Nephron (organoid): ENCODE measurements around the gene PDGFRA.
"Not testable (repeated sequence)": the region's sequence is repeated elsewhere in the genome, so short reads cannot be mapped to it uniquely, and the experiment has no call there.

Source experiments
- H3K27ac Mint-ChIP-seq, 3 experiments: 2 replicates each; pipeline ENCODE4 v1.8.0; 2020; ENCODE audit warnings: mixed read lengths in 3 of 3, mild to moderate bottlenecking in 2 of 3, moderate library complexity in 1 of 3
- H3K27me3 Mint-ChIP-seq: 2 replicates; pipeline ENCODE4 v1.8.0; 2021; ENCODE audit warnings: low read depth, mild to moderate bottlenecking, moderate library complexity, mixed read lengths
- H3K36me3 Mint-ChIP-seq: 2 replicates; pipeline ENCODE4 v1.8.0; 2020; ENCODE audit warnings: low read depth, mixed read lengths
- H3K4me1 Mint-ChIP-seq: 2 replicates; pipeline ENCODE4 v1.8.0; 2020; ENCODE audit warnings: mixed read lengths
- H3K4me3 Mint-ChIP-seq, 3 experiments: 2 replicates each; pipeline ENCODE4 v1.8.0; 2020; ENCODE audit warnings: mild to moderate bottlenecking in 3 of 3, mixed read lengths in 3 of 3, moderate library complexity in 2 of 3
- H3K9me3 Mint-ChIP-seq: 2 replicates; pipeline ENCODE4 v1.8.0; 2020; ENCODE audit warnings: mixed read lengths
- TF ChIP-seq, protein P1 (sequence below), 3 experiments: fragments of 200-600 bp; sonication (generic); IDR thresholded peaks; one replicate each; pipeline ENCODE4 v1.5.0; 2021; ENCODE audit warnings: antibody characterized with exemption in 3 of 3; ENCODE audit not compliant: unreplicated experiment in 3 of 3

The PDGFRA gene

GRCh38 chr4:54332542-54332941 lies 103.4 kb downstream of the PDGFRA start:
- H3K4me1 Mint-ChIP-seq = no peaks in the 10 kb centered on the region
- H3K4me3 Mint-ChIP-seq = no peak overlapping the region
- no peaks in the 10 kb centered on the region for H3K36me3 Mint-ChIP-seq
- TF ChIP-seq, protein P1, sequence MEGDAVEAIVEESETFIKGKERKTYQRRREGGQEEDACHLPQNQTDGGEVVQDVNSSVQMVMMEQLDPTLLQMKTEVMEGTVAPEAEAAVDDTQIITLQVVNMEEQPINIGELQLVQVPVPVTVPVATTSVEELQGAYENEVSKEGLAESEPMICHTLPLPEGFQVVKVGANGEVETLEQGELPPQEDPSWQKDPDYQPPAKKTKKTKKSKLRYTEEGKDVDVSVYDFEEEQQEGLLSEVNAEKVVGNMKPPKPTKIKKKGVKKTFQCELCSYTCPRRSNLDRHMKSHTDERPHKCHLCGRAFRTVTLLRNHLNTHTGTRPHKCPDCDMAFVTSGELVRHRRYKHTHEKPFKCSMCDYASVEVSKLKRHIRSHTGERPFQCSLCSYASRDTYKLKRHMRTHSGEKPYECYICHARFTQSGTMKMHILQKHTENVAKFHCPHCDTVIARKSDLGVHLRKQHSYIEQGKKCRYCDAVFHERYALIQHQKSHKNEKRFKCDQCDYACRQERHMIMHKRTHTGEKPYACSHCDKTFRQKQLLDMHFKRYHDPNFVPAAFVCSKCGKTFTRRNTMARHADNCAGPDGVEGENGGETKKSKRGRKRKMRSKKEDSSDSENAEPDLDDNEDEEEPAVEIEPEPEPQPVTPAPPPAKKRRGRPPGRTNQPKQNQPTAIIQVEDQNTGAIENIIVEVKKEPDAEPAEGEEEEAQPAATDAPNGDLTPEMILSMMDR (IDR thresholded peaks at IDR 0.05; ENCODE audit: unreplicated experiment in 3 of 3) = no peak
- no peak overlapping the region for H3K27ac Mint-ChIP-seq
- H3K27me3 Mint-ChIP-seq = no peaks in the 10 kb centered on the region
- H3K9me3 Mint-ChIP-seq = no peaks in the 10 kb centered on the region

- no peak overlapping the region for H3K27ac Mint-ChIP-seq
- no peak overlapping the region for H3K4me3 Mint-ChIP-seq
- H3K4me1 Mint-ChIP-seq = no peaks in the 10 kb centered on the region
- no peaks in the 10 kb centered on the region for H3K27me3 Mint-ChIP-seq
- H3K36me3 Mint-ChIP-seq = no peaks in the 10 kb centered on the region
- TF ChIP-seq, protein P1 (IDR thresholded peaks at IDR 0.05; ENCODE audit: unreplicated experiment in 3 of 3) = no peak
- H3K9me3 Mint-ChIP-seq = no peaks in the 10 kb centered on the region
These were observed 104.6 kb downstream of the PDGFRA start for GRCh38 chr4:54333657-54334056.

- not testable (repeated sequence) for H3K9me3 Mint-ChIP-seq, H3K4me1 Mint-ChIP-seq, H3K27ac Mint-ChIP-seq, H3K27me3 Mint-ChIP-seq, H3K36me3 Mint-ChIP-seq, H3K4me3 Mint-ChIP-seq
These were observed 105.7 kb downstream of the PDGFRA start for GRCh38 chr4:54334769-54335168.

- TF ChIP-seq, protein P1 (IDR thresholded peaks at IDR 0.05; ENCODE audit: unreplicated experiment in 3 of 3) = no peak
- Mint-ChIP-seq H3K36me3 (no peaks in the 10 kb centered on the region), H3K27me3 (no peaks in the 10 kb centered on the region)
These were observed 107.9 kb downstream of the PDGFRA start for GRCh38 chr4:54337009-54337408.

DNA sequence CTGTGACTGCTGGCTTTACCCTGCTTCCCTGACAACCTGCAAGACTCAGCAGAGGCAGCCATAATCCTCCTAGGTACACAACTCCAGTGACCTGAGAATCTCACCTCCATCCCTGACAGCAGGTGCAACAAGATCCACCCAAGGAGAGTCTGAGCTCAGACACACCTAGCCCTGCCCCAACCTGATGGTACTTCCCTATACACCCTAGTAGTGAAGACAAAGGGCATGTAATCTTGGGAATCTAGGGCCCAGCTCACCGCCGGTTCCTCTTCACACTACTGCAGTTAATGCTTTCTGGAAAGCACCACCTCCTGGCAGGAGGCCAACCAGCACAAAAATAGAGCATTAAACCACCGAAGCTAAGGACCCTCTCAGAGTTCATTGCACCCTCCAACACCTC lies 113.0 kb downstream of the PDGFRA start:
- H3K27ac Mint-ChIP-seq, H3K4me3 Mint-ChIP-seq, H3K4me1 Mint-ChIP-seq, H3K36me3 Mint-ChIP-seq, H3K27me3 Mint-ChIP-seq: not testable (repeated sequence)
- H3K9me3 Mint-ChIP-seq = peaks cover 13% of the 10 kb centered on the region

More at GRCh38 chr4:54337009-54337408, 107.9 kb downstream of the PDGFRA start:
- H3K4me3 Mint-ChIP-seq = no peak overlapping the region
- H3K27ac Mint-ChIP-seq = no peak overlapping the region
- H3K4me1 Mint-ChIP-seq = no peaks in the 10 kb centered on the region
- no peaks in the 10 kb centered on the region for H3K9me3 Mint-ChIP-seq
